Measurements from ENCODE around the gene BTK.
"Not testable (repeated sequence)": the region's sequence is repeated elsewhere in the genome, so short reads cannot be mapped to it uniquely, and the experiment has no call there.

The BTK gene

DNA sequence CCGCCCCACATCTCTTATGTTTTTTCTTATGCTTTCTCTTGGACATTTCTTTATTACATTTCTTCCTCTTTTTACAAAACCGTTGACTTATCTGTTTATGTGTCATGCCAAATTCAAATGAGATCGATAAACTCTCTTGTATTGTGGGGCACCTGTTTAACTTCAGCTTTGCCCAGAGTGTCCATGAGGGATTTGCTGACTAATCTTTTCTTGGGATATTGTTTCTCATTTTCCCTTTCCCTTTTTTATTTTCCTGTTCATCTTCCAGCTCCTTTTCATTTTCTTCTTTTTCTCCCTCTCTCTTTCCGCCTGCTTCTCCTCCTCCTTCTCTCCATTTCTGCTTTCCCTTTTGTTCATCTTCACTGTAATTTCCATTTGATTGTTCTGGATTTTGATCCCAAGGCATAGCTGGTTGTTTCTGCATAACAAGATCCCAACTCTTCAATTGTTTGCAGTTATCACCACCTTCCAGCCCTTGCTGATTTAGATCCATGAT lies 48.2 kb downstream of the BTK start:
- DNase-seq (ENCODE audit: low read depth): no peak

DNA sequence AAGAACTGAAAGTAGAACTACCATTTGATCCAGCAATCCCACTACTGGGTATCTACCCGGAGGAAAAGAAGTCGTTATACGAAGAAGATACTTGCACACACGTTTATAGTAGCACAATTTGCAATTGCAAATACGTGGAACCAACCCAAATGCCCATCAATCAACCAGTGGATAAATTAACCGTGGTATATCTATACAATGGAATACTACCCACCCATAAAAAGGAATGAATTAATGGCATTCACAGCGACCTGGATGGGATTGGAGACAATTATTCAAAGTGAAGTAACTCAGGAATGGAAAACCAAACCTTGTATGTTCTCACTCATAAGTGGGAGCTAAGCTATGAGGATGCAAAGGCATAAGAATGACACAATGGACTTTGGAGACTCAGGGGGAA lies 51.7 kb downstream of the BTK start:
- not testable (repeated sequence) for DNase-seq (ENCODE audit: low read depth)

DNA sequence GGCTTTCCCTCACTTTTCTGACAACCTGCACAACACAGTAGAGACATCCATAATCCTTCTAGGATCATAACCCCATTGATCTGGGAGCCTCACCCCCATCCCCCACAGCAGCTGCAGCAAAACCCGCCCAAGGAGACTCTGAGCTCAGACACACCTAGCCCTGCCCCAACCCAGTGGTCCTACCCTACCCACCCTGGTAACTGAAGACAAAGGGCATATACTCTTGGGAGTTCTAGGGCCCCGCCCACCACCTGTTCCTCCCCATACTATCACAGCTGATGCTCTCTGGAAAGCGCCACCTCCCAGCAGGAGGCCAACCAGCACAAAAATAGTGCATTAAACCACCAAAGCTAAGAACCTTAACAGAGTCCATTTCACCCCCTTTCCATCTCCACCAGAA lies 59.4 kb downstream of the BTK start:
- not testable (repeated sequence) for DNase-seq (ENCODE audit: low read depth)

DNA sequence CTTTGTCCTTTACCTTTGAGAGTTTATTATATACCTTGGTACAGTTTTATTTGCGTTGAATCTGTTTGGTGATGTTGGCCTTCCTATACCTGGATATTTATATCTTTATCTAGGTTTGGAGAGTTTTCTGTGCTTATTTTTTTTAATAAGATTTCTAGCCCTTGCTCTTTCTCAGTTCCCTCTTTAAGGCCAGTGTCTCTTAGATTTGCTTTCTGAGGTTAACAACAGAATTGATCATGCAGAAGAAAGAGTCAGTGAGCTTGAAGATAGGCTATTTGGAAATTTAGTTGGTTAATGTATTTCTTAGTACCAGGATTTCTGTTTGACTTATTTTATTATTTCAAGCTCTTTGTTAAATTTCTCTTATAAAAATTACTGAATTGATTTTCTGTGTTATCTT lies 82.2 kb downstream of the BTK start:
- DNase-seq (ENCODE audit: low read depth): no peak

Measured in iris pigment epithelial cell (primary cell).